ENCODE results near the gene PLXND1.

GRCh38 chr3:129595544-129596193 lies 10.8 kb downstream of the PLXND1 start:
- no peak for TF ChIP-seq EZH2phosphoT487 (IDR thresholded peaks at IDR 0.05; ENCODE audit: borderline replicate concordance, low read depth, low read length)
- TF ChIP-seq CTCF (conservative IDR thresholded peaks at IDR 0.05; ENCODE audit: low read length): no peak
